ENCODE data around the gene PDGFRB.
A peak's percentile ranks its signal among the peaks of the same experiment; 100 is the strongest.

Gene PDGFRB

DNA sequence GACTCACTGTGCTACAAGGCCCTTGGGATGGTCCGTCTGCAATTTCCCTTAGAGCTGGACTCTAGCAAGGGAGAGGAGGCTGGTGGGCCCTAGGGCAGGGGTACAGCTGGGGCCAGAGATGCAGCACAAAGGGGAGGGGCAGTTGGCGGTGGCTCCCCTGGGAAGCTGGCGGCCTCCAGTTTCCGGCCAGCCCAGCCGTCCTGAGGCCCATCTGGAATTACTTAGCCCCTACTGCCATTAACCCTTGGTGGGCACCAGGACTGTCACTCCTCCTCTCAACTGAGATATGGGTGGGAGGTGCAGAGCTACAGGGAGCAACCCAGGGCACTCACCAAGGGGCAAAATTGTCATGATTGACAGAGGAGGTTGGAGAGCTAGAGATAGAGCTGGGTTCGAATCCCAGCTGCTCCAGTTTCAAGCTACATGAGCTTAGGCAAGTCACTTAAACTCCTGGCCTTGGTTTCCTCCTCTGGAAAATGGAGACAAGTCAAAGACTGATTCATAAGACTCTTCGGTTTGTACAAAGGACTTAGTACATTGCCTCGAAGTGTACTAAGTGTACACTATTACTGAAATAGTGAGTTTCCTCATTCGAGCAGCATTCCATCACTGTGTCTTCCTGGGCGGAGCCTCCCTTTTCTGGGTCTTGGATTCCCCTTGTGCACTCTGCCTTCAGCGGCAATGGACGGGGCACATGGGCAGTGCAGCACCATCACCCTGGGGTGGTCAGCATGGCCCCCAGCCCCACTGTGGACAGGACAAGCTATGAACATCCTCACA is 2.7 kb upstream of the PDGFRB start:
- no peaks in the 10 kb centered on the region for H3K27me3 ChIP-seq

DNA sequence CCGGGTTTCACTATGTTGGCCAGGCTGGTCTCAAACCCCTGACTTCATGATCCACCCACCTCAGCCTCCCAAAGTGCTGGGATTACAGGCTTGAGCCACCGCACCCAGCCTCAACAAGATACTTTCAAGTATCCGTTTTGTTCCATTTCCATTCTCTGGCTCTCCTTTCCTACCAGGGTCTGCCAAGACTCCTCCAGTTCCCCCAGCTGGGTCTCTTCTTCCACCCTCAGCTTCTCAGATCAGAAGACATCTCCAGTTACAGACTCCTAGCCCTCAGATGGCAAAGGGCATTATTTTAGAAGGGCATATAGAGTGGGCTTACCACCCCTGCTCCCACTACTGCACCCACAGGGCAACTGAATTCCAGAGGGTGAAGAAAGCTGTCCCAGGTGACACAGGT is 1.5 kb upstream of the PDGFRB start:
- Histone ChIP-seq H3K27me3 (no peaks in the 10 kb centered on the region), H3K4me3 (no peak overlapping the region), H3K9me3 (no peaks in the 10 kb centered on the region), H3K36me3 (peaks cover 14 to 20% (median 14%) of the 10 kb centered on the region in 3 donors), H3K4me1 (peaks cover 0 to 79% (median 63%) of the 10 kb centered on the region in 4 donors), H3K27ac (peak overlapping the region; percentile 89 to 98)
- no peak for TF ChIP-seq CTCF (IDR thresholded peaks at IDR 0.05)
- DNase-seq, result no peak
- intact Hi-C loops (cut with DNase I; ENCODE audit: low total_unique reads), result no loop called here

More for the DNA sequence above, 2.7 kb upstream of the PDGFRB start:
- Histone ChIP-seq H3K27ac (peak overlapping the region; percentile 89 to 98), H3K9me3 (no peaks in the 10 kb centered on the region), H3K4me1 (peaks cover 0 to 76% (median 61%) of the 10 kb centered on the region in 4 donors), H3K4me3 (no peak overlapping the region), H3K36me3 (peaks cover 2 to 8% (median 4%) of the 10 kb centered on the region in 3 donors)
- intact Hi-C loops (cut with DNase I; ENCODE audit: low total_unique reads), result no loop called here
- DNase-seq, result peak in 1 of 2 donors; percentile 59
- no peak for TF ChIP-seq CTCF (IDR thresholded peaks at IDR 0.05)

GRCh38 chr5:150156540-150156939 is 895 bp upstream of the PDGFRB start:
- Histone ChIP-seq H3K9me3 (no peaks in the 10 kb centered on the region), H3K27me3 (no peaks in the 10 kb centered on the region), H3K4me3 (peak overlapping the region; percentile 71 to 73), H3K36me3 (peaks cover 17 to 23% (median 18%) of the 10 kb centered on the region in 3 donors), H3K4me1 (peaks cover 0 to 81% (median 63%) of the 10 kb centered on the region in 4 donors), H3K27ac (peak overlapping the region; percentile 89 to 98)
- no peak for TF ChIP-seq CTCF (IDR thresholded peaks at IDR 0.05)
- intact Hi-C loops (cut with DNase I; ENCODE audit: low total_unique reads), result no loop called here
- DNase-seq, result no peak

- Histone ChIP-seq H3K27me3 (no peaks in the 10 kb centered on the region), H3K36me3 (peaks cover 17 to 23% (median 18%) of the 10 kb centered on the region in 3 donors), H3K9me3 (no peaks in the 10 kb centered on the region), H3K27ac (peak overlapping the region; percentile 89 to 98), H3K4me1 (peaks cover 0 to 81% (median 65%) of the 10 kb centered on the region in 4 donors), H3K4me3 (peak overlapping the region; percentile 71 to 73)
- intact Hi-C loops (cut with DNase I; ENCODE audit: low total_unique reads), result no loop called here
- TF ChIP-seq CTCF (IDR thresholded peaks at IDR 0.05), result peak in 1 of 2 experiments; percentile 10
- DNase-seq, result no peak
These were observed 353 bp upstream of the PDGFRB start for GRCh38 chr5:150156027-150156368.

- TF ChIP-seq CTCF (IDR thresholded peaks at IDR 0.05), result no peak
- Histone ChIP-seq H3K4me3 (peak overlapping the region; percentile 71 to 73), H3K27me3 (no peaks in the 10 kb centered on the region), H3K27ac (peak overlapping the region; percentile 89 to 98), H3K36me3 (peaks cover 17 to 33% (median 29%) of the 10 kb centered on the region in 3 donors), H3K4me1 (peaks cover 0 to 81% (median 65%) of the 10 kb centered on the region in 4 donors), H3K9me3 (no peaks in the 10 kb centered on the region)
- DNase-seq, result no peak
- intact Hi-C loops (cut with DNase I; ENCODE audit: low total_unique reads), result no loop called here
These were observed 972 bp downstream of the PDGFRB start for GRCh38 chr5:150154618-150155128.
